Thymus (tissue), 11 donors: ENCODE results near the gene GPR158. TPM values are rescaled to one million over a fixed set of nuclear protein-coding genes. Genes with fewer than 3 reads are reported as not detected.
"Not testable (repeated sequence)": the region's sequence is repeated elsewhere in the genome, so short reads cannot be mapped to it uniquely, and the experiment has no call there.

Experiments used
- DNase-seq, 9 donors: peaks; one replicate each; pipeline ENCODE4 v3.0.0-alpha.2; 2013; ENCODE audit warnings: low spot score in 9 of 9, low read depth in 6 of 9, missing footprints in 1 of 9
- H3K27ac ChIP-seq, 2 donors: one replicate each; pipeline ENCODE4 v1.5.1; 2013; ENCODE audit warnings: control low read depth in 1 of 2, low read depth in 1 of 2, low read length in 1 of 2, mild to moderate bottlenecking in 1 of 2, moderate library complexity in 1 of 2
- H3K27me3 ChIP-seq, 2 donors: one replicate each; pipeline ENCODE4 v1.5.1; 2013; ENCODE audit warnings: low read length in 1 of 2; ENCODE audit not compliant: control insufficient read depth in 2 of 2, insufficient read depth in 1 of 2
- H3K36me3 ChIP-seq, 2 donors: one replicate each; pipeline ENCODE4 v1.5.1; 2013; ENCODE audit warnings: low read length in 1 of 2, mild to moderate bottlenecking in 1 of 2, moderate library complexity in 1 of 2; ENCODE audit not compliant: control insufficient read depth in 2 of 2, insufficient read depth in 2 of 2
- H3K4me1 ChIP-seq, 2 donors: one replicate each; pipeline ENCODE4 v1.5.1; 2013; ENCODE audit warnings: low read length in 2 of 2; ENCODE audit not compliant: control insufficient read depth in 2 of 2, insufficient read depth in 2 of 2
- H3K4me3 ChIP-seq, 2 donors: one replicate each; pipeline ENCODE4 v1.5.1; 2013; ENCODE audit warnings: low read length in 2 of 2, control low read depth in 1 of 2, mild to moderate bottlenecking in 1 of 2
- H3K9me3 ChIP-seq, 2 donors: one replicate each; pipeline ENCODE4 v1.5.1; 2013; ENCODE audit warnings: low read length in 1 of 2, mild to moderate bottlenecking in 1 of 2; ENCODE audit not compliant: control insufficient read depth in 2 of 2, insufficient read depth in 1 of 2
- WGBS: extraction: QIAGEN DNeasy Blood & Tissue Kit; methylation state at CpG from one replicate; pipeline ENCODE4 v1.1.7; 2013; 5-methylcytosine and 5-hydroxymethylcytosine counted together
- polyA plus RNA-seq: library from polyadenylated mRNA; stranded (reverse); fragments of 200-250 nt; gene quantifications from one replicate; pipeline ENCODE4 v1.2.3, GENCODE V29; 2013
- total RNA-seq: library from RNA; stranded (reverse); fragments of 120-200 nt; gene quantifications from one replicate; pipeline ENCODE4 v1.2.4, GENCODE V29; 2013
- donor health status: healthy.

The GPR158 gene
- total and polyA plus RNA-seq, 2 donors = under 0.01 to 0.02 TPM

DNA sequence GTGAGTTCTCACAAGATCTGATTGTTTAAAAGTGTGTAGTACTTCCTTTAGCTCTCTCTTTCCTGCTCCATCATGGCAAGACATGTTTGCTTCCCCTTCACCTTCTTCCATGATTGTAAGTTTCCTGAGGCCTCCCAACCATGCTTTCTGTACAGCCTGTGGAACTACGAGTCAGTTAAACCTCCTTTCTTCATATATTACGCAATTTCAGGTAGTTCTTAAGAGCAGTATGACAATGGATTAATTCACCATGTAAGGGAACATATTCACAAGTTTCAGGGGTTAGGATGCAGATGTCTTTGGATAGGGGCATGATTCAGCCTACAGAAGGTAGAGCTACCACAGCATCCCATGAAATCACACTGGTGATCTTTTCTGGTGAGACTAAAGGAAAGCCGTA, 174.7 kb downstream of the GPR158 start:
- Histone ChIP-seq H3K27me3 (no peaks in the 10 kb centered on the region), H3K36me3 (no peaks in the 10 kb centered on the region), H3K9me3 (no peaks in the 10 kb centered on the region), H3K4me1 (no peaks in the 10 kb centered on the region), H3K27ac (no peak overlapping the region), H3K4me3 (no peak overlapping the region)
- DNase-seq = no peak
- 94% methylated on average over 3 of the region's 3 CpGs for WGBS

DNA sequence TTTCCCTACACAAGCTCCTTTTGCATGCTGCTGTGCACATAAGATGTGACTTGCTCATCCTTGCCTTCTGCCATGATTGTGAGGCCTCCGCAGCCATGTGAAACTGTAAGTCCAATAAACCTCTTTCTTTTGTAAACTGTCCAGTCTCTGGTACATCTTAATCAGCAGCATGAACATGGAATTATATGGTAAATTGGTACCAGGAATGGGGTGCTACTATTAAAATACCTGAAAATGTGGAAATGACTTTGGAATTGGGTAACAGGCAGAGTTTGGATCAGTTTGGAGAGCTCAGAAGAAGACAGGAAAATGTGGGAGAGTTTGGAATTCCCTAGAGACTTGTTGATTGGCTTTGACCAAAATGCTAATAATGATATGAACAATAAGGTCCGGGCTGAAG, 181.8 kb downstream of the GPR158 start:
- Histone ChIP-seq H3K27ac (no peak overlapping the region), H3K4me3 (no peak overlapping the region), H3K36me3 (no peaks in the 10 kb centered on the region), H3K9me3 (peaks cover 2 to 8% of the 10 kb centered on the region in 2 donors), H3K27me3 (no peaks in the 10 kb centered on the region), H3K4me1 (no peaks in the 10 kb centered on the region)
- WGBS = 96% methylated on average over 2 of the region's 2 CpGs
- no peak for DNase-seq

DNA sequence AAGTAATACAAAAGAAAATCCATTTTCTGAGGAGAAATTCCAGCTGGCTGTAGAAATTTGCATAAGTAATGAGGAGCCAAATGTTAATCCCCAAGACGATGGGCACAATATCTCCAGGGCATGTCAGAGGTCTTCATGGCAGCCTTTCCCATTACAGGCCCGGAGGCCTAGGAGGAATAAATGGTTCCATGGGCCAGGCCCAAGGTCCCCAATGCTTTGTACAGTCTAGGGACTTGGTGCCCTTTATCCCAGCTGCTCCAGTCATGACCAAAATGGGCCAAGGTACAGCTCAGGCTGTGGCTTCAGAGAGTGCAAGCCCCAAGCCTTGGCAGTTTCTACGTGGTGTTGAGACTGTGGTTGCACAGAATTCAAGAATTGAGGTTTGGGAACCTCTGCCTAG, 182.5 kb downstream of the GPR158 start:
- no peak for DNase-seq
- peaks cover 2 to 8% of the 10 kb centered on the region in 2 donors for H3K9me3 ChIP-seq
- no peak overlapping the region for H3K27ac ChIP-seq
- no peak overlapping the region for H3K4me3 ChIP-seq
- no peaks in the 10 kb centered on the region for H3K4me1 ChIP-seq
- no peaks in the 10 kb centered on the region for H3K27me3 ChIP-seq
- 86% methylated on average over 3 of the region's 3 CpGs for WGBS
- no peaks in the 10 kb centered on the region for H3K36me3 ChIP-seq

DNA sequence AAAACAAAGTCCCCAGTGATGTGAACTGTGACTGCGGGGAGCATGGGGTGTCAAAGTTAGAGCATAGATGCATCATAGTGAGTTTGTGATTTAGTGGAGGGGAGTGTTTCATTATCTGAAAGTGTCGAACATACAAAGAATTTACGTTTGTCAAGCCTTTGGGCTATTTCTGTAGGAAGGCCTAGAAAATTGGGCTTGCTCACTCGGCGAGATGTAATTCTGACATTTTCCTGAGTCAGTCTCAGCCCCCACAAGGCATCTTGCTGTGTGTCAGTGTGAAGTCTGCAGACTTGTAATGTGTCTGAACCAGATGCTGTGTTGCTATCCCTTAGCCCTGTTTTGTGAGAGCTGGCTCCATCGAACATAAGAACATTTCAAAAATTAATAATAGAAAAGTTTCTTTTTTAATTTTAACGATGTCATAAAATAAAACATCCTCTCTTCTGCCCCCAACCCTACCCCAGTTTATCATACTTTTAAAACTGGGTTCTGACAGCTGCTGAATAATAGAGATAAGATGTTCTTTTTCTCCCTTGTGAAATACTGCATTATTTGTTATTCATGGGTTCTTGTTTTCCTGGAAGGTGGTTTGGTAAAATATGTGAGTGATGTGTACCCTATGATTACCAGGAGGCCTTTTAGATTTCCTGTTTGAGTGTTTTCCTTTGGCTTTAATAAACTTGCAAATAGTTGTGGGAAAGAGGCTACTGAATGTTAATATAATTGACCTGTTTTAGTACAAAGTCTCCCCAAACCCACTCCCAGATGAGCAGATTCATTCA, 207.4 kb downstream of the GPR158 start:
- no peak overlapping the region for H3K4me3 ChIP-seq
- no peaks in the 10 kb centered on the region for H3K27me3 ChIP-seq
- H3K9me3 ChIP-seq = no peaks in the 10 kb centered on the region
- 64% methylated on average over 7 of the region's 7 CpGs for WGBS
- DNase-seq = no peak
- H3K36me3 ChIP-seq = no peaks in the 10 kb centered on the region
- H3K27ac ChIP-seq = no peak overlapping the region
- no peaks in the 10 kb centered on the region for H3K4me1 ChIP-seq

DNA sequence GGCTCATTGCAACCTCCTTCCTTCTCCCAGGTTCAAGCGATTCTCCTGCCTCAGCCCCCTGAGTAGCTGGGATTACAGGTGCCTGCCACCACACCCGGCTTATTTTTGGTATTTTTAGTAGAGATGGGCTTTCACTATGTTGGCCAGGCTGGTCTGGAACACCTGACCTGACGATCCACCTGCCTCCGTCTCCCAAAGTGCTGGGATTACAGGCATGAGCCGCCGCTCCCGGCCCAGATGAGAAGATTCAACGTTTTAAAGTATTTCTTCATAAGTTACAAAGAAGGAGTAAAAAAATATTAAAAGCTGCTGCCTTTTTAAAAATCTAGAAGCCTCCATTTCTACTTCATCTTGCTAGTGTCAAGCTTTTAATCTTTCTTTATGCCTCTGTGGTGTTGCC, 208.1 kb downstream of the GPR158 start:
- H3K27me3 ChIP-seq, H3K36me3 ChIP-seq, H3K4me3 ChIP-seq, H3K27ac ChIP-seq, DNase-seq, H3K4me1 ChIP-seq, H3K9me3 ChIP-seq: not testable (repeated sequence)
- 74% methylated on average over 8 of the region's 8 CpGs for WGBS

DNA sequence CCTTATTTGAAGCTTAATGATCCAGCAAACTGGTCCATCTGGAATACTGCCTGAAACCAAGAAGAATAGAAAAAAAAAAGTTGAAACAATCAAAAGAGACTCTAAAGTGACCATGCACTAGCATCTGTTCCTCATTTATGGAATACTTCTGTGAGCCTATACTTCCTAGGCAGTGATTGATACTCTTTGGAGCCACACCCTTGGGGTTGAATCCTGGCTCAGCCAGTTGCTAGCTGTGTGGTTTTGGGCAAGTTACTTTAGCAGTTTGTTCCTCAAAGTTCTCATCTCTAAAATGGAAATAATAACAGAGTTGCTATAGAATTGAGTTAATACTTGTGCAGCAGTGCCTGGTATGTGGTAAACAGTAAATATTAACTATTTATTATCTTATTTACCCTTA, 208.9 kb downstream of the GPR158 start:
- no peak for DNase-seq
- H3K36me3 ChIP-seq = no peaks in the 10 kb centered on the region
- H3K27me3 ChIP-seq = no peaks in the 10 kb centered on the region
- no peaks in the 10 kb centered on the region for H3K4me1 ChIP-seq
- no peak overlapping the region for H3K27ac ChIP-seq
- no peak overlapping the region for H3K4me3 ChIP-seq
- peaks cover 0 to 7% of the 10 kb centered on the region in 2 donors for H3K9me3 ChIP-seq

DNA sequence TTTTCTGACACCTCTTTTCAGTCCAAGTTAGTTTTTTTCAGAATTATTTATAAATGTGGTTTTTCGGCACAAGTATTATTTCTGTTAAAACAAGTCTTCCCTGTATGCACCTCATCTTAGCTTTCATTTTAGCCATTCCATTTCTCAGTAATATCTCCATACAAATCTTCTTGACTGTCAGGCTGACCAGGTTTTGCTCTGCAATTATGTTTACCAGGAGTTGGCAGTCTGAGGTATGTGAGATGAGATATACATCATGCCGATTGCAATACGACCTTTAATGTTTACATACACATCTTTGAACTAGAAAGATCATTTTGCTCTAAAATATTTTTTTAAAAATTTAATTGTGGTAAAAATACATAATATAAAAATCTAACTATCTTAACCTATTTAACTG, 209.8 kb downstream of the GPR158 start:
- no peaks in the 10 kb centered on the region for H3K27me3 ChIP-seq
- H3K27ac ChIP-seq = no peak overlapping the region
- no peaks in the 10 kb centered on the region for H3K4me1 ChIP-seq
- DNase-seq = no peak
- H3K4me3 ChIP-seq = no peak overlapping the region
- H3K36me3 ChIP-seq = no peaks in the 10 kb centered on the region
- 94% methylated on average over 3 of the region's 3 CpGs for WGBS
- H3K9me3 ChIP-seq = peaks cover 0 to 17% of the 10 kb centered on the region in 2 donors

DNA sequence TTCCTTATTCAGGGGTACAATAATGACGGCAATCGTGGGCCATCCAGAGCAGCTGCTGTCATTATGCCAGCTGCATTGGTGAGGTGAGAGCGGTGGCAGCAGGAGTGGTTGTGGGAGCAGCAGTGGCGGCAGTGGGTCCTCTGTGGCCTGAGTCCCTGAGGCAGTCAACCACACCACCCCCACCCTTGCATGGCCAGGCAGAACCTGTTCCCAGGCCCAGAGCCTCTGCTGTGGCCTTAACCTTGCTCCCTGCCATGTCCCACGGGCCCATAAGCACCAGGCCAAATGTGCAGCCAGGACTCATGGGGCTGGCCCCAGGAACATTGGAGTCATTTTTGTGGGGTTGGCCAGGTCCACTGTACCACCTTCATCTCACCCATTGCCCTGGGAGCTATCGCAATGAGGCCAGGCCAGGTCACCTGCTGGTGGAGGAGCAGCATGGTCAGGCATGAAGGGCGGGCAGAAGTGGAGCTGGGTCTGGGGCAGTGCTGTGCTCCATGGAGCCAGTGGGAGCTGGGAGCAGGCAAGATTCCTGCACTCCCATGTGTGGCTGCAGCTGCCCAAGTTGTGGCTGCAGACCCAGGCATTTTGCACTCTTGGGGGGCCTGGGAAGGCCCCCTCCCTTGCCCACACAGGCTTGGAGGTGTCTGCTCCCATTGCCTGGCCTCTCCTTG, 213.5 kb downstream of the GPR158 start:
- H3K36me3 ChIP-seq = no peaks in the 10 kb centered on the region
- 94% methylated on average over 7 of the region's 7 CpGs for WGBS
- H3K9me3 ChIP-seq = peaks cover 3 to 34% of the 10 kb centered on the region in 2 donors
- H3K27me3 ChIP-seq = no peaks in the 10 kb centered on the region
- H3K4me1 ChIP-seq = no peaks in the 10 kb centered on the region
- DNase-seq = no peak
- H3K27ac ChIP-seq = no peak overlapping the region
- no peak overlapping the region for H3K4me3 ChIP-seq

DNA sequence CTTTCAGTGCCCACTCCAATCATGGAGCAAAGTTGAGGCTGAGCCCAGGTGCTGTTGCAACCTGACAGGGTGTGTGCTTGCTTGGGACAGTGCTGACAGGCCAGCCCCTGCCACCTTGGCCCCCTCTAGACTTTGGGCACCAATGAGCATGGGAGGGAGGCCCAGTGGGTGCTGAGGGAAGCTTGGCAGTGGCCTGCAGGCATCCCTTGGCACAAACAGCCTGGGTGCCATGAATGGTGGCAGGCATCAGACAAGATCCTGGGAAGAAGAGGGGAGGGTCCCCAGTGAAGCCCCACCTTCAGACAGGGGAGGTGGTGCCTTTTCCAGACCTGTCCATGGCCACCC, 214.0 kb downstream of the GPR158 start:
- Histone ChIP-seq H3K27ac (no peak overlapping the region), H3K4me1 (no peaks in the 10 kb centered on the region), H3K27me3 (no peaks in the 10 kb centered on the region), H3K4me3 (no peak overlapping the region), H3K36me3 (no peaks in the 10 kb centered on the region), H3K9me3 (peaks cover 3 to 34% of the 10 kb centered on the region in 2 donors)
- no peak for DNase-seq
